Psoas muscle (tissue), 8 donors: ENCODE measurements around the gene LILRA1. TPM values are rescaled to one million over a fixed set of nuclear protein-coding genes. Genes with fewer than 3 reads are reported as not detected.
"Not testable (repeated sequence)": the region's sequence is repeated elsewhere in the genome, so short reads cannot be mapped to it uniquely, and the experiment has no call there.

ENCODE experiments used
- ATAC-seq, 4 donors: fragments of 200-7000 bp; cut with Tn5 transposase; one replicate each; pipeline ENCODE4 v1.9.1; 2020; ENCODE audit warnings: moderate library complexity in 3 of 4, mild to moderate bottlenecking in 2 of 4
- DNase-seq, 2 donors: peaks; one replicate each; pipeline ENCODE4 v3.0.0-alpha.2; 2020
- H3K27ac ChIP-seq: fragments of 200-600 bp; one replicate; pipeline ENCODE4 v1.8.0; 2022
- H3K27me3 ChIP-seq, 3 donors: fragments of 200-600 bp in 1 of 3; one replicate each; pipeline versions ENCODE4 v1.6.1 to v1.8.0; 2013 to 2022; ENCODE audit warnings: low read length in 2 of 3, mild to moderate bottlenecking in 2 of 3, moderate library complexity in 1 of 3; ENCODE audit not compliant: insufficient read depth in 3 of 3
- H3K36me3 ChIP-seq, 2 donors: fragments of 200-600 bp in 1 of 2; one replicate each; pipeline versions ENCODE4 v1.6.1 to v1.8.0; 2013 to 2022; ENCODE audit warnings: low read depth in 1 of 2, mild to moderate bottlenecking in 1 of 2, moderate library complexity in 1 of 2; ENCODE audit not compliant: insufficient read depth in 1 of 2
- H3K4me1 ChIP-seq: fragments of 200-600 bp; one replicate; pipeline ENCODE4 v1.8.0; 2022
- H3K4me3 ChIP-seq: fragments of 200-600 bp; one replicate; pipeline ENCODE4 v1.8.0; 2022; ENCODE audit warnings: mild to moderate bottlenecking
- H3K9me3 ChIP-seq: fragments of 200-600 bp; one replicate; pipeline ENCODE4 v1.8.0; 2022
- WGBS, 3 donors: extraction: QIAGEN DNeasy Blood & Tissue Kit; methylation state at CpG; one replicate each; pipeline versions ENCODE4 v1.1.6 to v1.1.7; 2013; 5-methylcytosine and 5-hydroxymethylcytosine counted together
- intact Hi-C, 2 donors: fragments of 100-400 bp; cut with DNase I; formaldehyde crosslinking; loops; one replicate each; pipeline versions ENCODE4 v1.11.0 to v1.14.2; 2022
- polyA plus RNA-seq, 3 donors: library from polyadenylated mRNA; stranded (reverse); fragments of 200-250 nt; gene quantifications; one replicate each; pipeline ENCODE4 v1.2.3, GENCODE V29; 2013
- total RNA-seq, 4 donors: library from RNA; stranded (reverse); fragmentation: NEBNext Ultra II Directional in 2 of 4; extraction: Animal tissue kit (Norgen Biotek cat#: 25700) in 2 of 4; gene quantifications; one replicate each; pipeline versions ENCODE4 v1.2.1 to v1.2.4, GENCODE V29; 2021 to 2023
- TF ChIP-seq, protein P1 (sequence below): fragments of 200-600 bp; IDR thresholded peaks from one replicate; pipeline ENCODE4 v1.8.0; 2022; ENCODE audit warnings: antibody characterized with exemption
- donor health status: healthy with polysubstance abuse.
- donor health status: DM: no; HTN: no; CAD: no; lungs with moderate emphysema.
- donor health status: Bipolar disorder and iron deficiency.
- donor health status: healthy.
- donor health status: DM: yes; HTN: yes; CAD: no.
- donor health status: DM: no; HTN: no; CAD: no.
- donor health status: DM: no; HTN: no; CAD: no.
- donor health status: DM: yes; HTN: yes; CAD: no.

LILRA1 gene
- total and polyA plus RNA-seq, 7 donors: 0.09 to 0.53 (median 0.33) TPM; not detected in 1

DNA sequence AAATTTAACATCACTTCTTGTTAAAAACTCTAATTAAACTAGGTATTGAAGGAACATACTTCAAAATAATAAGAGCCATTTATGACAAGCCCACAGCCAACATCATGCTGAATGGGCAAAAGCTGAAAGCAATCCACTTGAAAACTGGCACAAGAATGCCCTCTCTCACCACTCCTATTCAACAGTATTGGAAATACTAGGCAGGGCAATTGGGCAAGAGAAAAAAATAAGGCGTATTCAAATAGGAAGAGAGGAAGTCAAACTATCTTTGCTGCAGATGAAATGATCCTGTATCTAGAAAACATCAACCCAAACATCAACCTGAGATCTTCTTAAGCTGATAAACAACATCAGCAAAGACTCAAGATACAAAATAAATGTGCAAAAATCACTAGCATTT lies 21.3 kb downstream of the LILRA1 start:
- Histone ChIP-seq H3K27ac (no peak overlapping the region), H3K36me3 (no peaks in the 10 kb centered on the region), H3K4me1 (no peaks in the 10 kb centered on the region), H3K4me3 (no peak overlapping the region), H3K9me3 (no peaks in the 10 kb centered on the region), H3K27me3 (no peaks in the 10 kb centered on the region)
- ATAC-seq (no peak), DNase-seq (no peak)
- intact Hi-C loops: no loop called here
- 78 to 89% (median 86%) methylated on average over 1 of the region's 1 CpG for WGBS, 3 donors
- TF ChIP-seq, protein P1, sequence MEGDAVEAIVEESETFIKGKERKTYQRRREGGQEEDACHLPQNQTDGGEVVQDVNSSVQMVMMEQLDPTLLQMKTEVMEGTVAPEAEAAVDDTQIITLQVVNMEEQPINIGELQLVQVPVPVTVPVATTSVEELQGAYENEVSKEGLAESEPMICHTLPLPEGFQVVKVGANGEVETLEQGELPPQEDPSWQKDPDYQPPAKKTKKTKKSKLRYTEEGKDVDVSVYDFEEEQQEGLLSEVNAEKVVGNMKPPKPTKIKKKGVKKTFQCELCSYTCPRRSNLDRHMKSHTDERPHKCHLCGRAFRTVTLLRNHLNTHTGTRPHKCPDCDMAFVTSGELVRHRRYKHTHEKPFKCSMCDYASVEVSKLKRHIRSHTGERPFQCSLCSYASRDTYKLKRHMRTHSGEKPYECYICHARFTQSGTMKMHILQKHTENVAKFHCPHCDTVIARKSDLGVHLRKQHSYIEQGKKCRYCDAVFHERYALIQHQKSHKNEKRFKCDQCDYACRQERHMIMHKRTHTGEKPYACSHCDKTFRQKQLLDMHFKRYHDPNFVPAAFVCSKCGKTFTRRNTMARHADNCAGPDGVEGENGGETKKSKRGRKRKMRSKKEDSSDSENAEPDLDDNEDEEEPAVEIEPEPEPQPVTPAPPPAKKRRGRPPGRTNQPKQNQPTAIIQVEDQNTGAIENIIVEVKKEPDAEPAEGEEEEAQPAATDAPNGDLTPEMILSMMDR: no peak

DNA sequence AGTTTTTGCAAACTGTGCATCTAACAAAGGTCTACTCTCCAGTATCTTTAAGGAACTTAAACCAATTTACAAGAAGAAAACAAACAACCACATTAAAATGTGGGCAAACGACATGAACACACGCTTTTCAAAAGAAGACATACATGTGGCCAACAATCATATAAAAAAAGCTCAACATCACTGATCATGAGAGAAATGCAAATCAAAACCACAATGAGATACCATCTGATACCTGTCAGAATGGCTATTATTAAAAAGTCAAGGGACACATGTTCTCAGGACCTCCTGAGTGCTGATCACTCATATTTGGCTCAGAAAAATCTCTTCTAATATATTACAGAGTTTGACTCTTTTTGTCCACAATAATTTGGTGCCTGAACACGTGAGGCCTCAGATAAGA lies 22.6 kb downstream of the LILRA1 start:
- no peaks in the 10 kb centered on the region for H3K36me3 ChIP-seq
- no peaks in the 10 kb centered on the region for H3K4me1 ChIP-seq
- 56 to 68% (median 58%) methylated on average over 3 of the region's 3 CpGs for WGBS, 3 donors
- H3K4me3 ChIP-seq: no peak overlapping the region
- ATAC-seq (no peak), DNase-seq (no peak)
- intact Hi-C loops: no loop called here
- H3K27ac ChIP-seq: no peak overlapping the region
- H3K9me3 ChIP-seq: no peaks in the 10 kb centered on the region
- H3K27me3 ChIP-seq: no peaks in the 10 kb centered on the region
- TF ChIP-seq, protein P1: no peak

DNA sequence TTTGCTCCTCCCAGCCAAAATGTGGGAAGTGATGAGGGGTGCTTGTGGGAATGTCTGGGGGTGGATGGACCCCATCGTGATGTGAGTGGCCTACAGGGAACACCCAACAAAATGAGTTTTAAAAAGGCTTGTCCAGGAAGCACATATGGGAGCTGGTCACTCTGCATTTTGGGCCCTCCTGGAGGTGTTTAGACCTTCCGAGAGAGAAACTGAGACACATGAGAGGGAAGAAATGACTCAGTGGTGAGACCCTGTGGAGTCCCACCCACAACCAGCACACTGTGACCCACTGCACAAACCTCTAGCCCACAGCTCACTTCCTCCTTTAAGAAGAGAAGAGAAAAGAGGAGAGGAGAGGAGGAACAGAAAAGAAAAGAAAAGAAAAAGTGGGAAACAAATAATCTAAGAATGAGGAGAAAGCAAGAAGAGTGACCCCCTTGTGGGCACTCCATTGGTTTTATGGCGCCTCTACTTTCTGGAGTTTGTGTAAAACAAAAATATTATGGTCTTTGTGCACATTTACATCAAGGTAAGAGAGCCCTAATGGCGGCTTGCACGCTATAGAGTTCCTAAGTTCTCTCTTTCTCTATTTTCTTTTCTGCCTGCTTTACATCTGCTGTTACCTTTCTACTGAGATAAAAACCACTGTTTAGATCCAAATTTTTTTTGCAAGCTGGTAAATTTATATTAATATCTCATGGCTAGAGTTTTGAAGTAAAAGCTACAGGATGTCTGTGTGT lies 23.6 kb downstream of the LILRA1 start:
- intact Hi-C loops: no loop called here
- no peaks in the 10 kb centered on the region for H3K36me3 ChIP-seq
- ATAC-seq (no peak), DNase-seq (no peak)
- TF ChIP-seq, protein P1: no peak
- WGBS, 3 donors: 49 to 71% (median 58%) methylated on average over 5 of the region's 5 CpGs
- H3K27me3 ChIP-seq: no peaks in the 10 kb centered on the region
- H3K4me3 ChIP-seq: no peak overlapping the region
- H3K27ac ChIP-seq: no peak overlapping the region
- no peaks in the 10 kb centered on the region for H3K4me1 ChIP-seq
- no peaks in the 10 kb centered on the region for H3K9me3 ChIP-seq

DNA sequence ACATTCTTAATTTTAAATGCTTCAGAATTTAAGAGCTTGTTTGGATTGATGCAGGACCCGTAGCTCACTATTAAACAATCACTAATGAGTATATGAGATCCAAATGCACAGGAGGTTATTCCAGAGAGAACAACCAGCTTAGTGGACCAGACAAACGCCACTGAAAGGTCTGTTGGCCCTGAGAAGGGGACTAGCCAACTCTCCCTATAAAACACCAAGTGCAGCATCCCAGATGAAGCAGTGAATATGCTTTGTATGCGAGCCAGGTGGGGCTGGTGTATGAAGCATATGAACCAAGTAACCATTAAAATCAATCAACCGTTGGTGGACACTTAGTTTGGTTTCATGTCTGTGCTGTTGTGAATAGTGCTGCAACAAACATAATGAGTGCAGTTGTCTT lies 27.0 kb downstream of the LILRA1 start:
- Histone ChIP-seq H3K27me3 (no peaks in the 10 kb centered on the region), H3K27ac (no peak overlapping the region), H3K4me3 (no peak overlapping the region), H3K9me3 (no peaks in the 10 kb centered on the region), H3K4me1 (no peaks in the 10 kb centered on the region), H3K36me3 (no peaks in the 10 kb centered on the region)
- WGBS, 3 donors: 59 to 70% (median 63%) methylated on average over 4 of the region's 4 CpGs
- no peak for DNase-seq
- TF ChIP-seq, protein P1: no peak
- intact Hi-C loops: no loop called here
- no peak for ATAC-seq

DNA sequence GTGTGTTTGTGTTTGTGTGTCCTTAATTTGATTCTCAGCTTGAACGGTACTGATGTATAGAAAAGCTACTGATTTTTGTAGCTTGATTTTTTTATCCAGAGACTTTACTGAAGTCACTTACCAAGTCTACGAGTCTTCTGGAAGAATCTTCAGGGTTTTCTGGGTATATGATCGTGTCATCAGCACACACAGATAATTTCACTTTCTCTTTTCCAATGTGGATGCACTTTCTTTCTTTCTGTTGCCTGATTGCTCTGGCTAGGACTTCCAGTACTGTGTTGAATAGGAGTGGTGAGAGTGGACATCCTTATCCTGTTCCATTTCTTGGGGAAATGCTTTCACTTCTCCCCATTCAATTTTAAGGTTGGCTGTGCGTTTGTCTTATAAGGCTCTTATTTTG lies 29.0 kb downstream of the LILRA1 start:
- Histone ChIP-seq H3K4me3 (no peak overlapping the region), H3K9me3 (no peaks in the 10 kb centered on the region), H3K27ac (no peak overlapping the region), H3K36me3 (no peaks in the 10 kb centered on the region), H3K4me1 (no peaks in the 10 kb centered on the region), H3K27me3 (peaks cover 0 to 2% (median 0%) of the 10 kb centered on the region in 3 donors)
- ATAC-seq: no peak
- no peak for DNase-seq
- 59 to 74% (median 67%) methylated on average over 4 of the region's 4 CpGs for WGBS, 3 donors
- TF ChIP-seq, protein P1: no peak
- intact Hi-C loops: no loop called here

DNA sequence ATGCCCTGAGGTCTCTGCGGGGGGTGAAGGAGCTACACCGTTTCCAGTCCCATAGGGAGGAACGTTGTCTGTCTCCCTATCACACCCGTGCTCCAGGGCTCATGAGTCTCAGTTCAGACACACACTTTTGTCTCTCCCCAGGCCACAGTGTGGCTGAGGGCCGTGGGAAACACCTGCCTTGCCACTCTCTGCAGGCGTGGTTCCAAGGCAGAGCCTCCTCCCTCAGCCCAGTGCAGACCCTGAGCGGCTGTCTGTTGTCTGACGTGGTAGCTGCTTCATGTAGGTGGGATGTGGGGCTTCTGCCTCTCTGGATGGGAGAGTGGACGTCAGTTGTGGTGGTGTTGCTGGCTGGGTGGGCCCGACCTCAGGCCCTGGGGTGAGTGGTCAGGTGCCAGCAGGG lies 30.8 kb downstream of the LILRA1 start:
- ATAC-seq, H3K4me3 ChIP-seq, H3K27ac ChIP-seq, H3K9me3 ChIP-seq, intact Hi-C loops, H3K36me3 ChIP-seq, H3K27me3 ChIP-seq, H3K4me1 ChIP-seq, DNase-seq: not testable (repeated sequence)
- WGBS, 3 donors: 60 to 75% (median 65%) methylated on average over 8 to 10 of the region's 10 CpGs
